ENCODE results near the gene YIF1A. TPM values are rescaled to one million over a fixed set of nuclear protein-coding genes. Genes with fewer than 3 reads are reported as not detected.
"Not testable (repeated sequence)": the region's sequence is repeated elsewhere in the genome, so short reads cannot be mapped to it uniquely, and the experiment has no call there.

Gene YIF1A
- total RNA-seq, 4 donors from 2014 or later = 39.4 to 79.3 (median 64.5) TPM

DNA sequence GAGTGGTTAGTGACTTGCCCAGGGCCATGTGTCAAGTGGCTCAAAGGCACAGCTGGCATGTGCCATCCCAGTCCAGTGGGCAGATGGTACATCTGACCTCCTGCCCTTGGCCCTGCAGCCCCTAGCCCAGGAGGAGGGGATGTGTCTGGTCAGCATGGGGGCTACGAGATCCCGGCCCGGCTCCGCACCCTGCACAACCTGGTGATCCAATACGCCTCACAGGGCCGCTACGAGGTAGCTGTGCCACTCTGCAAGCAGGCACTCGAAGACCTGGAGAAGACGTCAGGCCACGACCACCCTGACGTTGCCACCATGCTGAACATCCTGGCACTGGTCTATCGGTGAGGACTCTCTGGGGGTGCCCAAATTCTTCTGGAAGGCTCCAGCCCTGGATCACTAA, 26.2 kb downstream of the YIF1A start:
- H3K4me1 ChIP-seq = peaks cover 0 to 39% (median 15%) of the 10 kb centered on the region in 3 donors
- 90 to 100% methylated on average over 1 to 2 of the region's 12 CpGs for WGBS, 2 donors (ENCODE audit: low coverage in 1 of 2)
- no peak overlapping the region for H3K4me3 ChIP-seq
- peaks cover 0 to 74% of the 10 kb centered on the region in 2 donors for H3K36me3 ChIP-seq
- no peaks in the 10 kb centered on the region for H3K9me3 ChIP-seq
- TF ChIP-seq POLR2A (IDR thresholded peaks at IDR 0.05) = no peak
- no peaks in the 10 kb centered on the region for H3K27me3 ChIP-seq
- H3K27ac ChIP-seq = no peak overlapping the region
- no peak for ATAC-seq

DNA sequence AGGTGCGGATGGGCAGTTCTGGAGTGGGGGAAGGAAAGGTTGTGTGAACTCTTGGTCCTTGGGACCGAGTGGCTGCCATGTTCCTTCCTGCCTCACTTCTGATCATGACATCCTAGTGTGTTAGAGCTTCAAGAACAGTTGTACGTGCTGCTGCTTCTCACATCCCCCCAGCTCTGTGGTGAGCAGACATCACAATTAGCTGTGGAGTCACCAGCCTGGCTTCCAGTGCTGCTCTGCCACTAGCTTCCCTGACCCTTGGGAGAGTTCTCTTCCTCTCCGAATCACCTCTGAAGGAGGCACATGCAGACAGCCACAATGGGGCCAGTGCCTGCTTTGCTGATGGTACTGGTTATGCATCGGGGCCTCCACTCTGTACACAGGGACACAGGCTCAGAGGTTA, 26.8 kb downstream of the YIF1A start:
- Histone ChIP-seq H3K27ac (no peak overlapping the region), H3K36me3 (peaks cover 0 to 74% of the 10 kb centered on the region in 2 donors), H3K9me3 (no peaks in the 10 kb centered on the region), H3K4me1 (peaks cover 0 to 38% (median 15%) of the 10 kb centered on the region in 3 donors), H3K4me3 (no peak overlapping the region), H3K27me3 (no peaks in the 10 kb centered on the region)
- 67% methylated on average over 1 of the region's 5 CpGs; no CpG with 5 or more reads in 1 of the 2 donors for WGBS, 2 donors (ENCODE audit: low coverage in 1 of 2)
- no peak for ATAC-seq
- TF ChIP-seq EP300 (IDR thresholded peaks at IDR 0.05) (no peak), POLR2AphosphoS5 (IDR thresholded peaks at IDR 0.05) (no peak), POLR2A (IDR thresholded peaks at IDR 0.05) (no peak)
- TF ChIP-seq, protein P1, sequence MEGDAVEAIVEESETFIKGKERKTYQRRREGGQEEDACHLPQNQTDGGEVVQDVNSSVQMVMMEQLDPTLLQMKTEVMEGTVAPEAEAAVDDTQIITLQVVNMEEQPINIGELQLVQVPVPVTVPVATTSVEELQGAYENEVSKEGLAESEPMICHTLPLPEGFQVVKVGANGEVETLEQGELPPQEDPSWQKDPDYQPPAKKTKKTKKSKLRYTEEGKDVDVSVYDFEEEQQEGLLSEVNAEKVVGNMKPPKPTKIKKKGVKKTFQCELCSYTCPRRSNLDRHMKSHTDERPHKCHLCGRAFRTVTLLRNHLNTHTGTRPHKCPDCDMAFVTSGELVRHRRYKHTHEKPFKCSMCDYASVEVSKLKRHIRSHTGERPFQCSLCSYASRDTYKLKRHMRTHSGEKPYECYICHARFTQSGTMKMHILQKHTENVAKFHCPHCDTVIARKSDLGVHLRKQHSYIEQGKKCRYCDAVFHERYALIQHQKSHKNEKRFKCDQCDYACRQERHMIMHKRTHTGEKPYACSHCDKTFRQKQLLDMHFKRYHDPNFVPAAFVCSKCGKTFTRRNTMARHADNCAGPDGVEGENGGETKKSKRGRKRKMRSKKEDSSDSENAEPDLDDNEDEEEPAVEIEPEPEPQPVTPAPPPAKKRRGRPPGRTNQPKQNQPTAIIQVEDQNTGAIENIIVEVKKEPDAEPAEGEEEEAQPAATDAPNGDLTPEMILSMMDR (IDR thresholded peaks at IDR 0.05) = no peak

DNA sequence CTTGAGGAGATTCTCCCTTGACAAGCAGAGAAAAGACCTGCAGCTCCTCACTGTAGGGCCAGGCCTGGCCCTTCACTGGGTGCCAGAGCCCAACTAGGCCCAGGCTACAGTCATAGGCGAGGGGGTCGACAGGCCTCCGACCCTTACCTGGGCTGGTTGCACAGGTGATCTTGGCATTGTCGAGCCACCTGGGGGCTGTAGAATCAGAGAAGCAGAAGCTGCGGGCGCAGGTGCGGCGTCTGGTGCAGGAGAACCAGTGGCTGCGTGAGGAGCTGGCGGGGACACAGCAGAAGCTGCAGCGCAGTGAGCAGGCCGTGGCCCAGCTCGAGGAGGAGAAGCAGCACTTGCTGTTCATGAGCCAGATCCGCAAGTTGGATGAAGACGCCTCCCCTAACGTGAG, 27.4 kb downstream of the YIF1A start:
- Histone ChIP-seq H3K27me3 (no peaks in the 10 kb centered on the region), H3K4me1 (peaks cover 0 to 38% (median 13%) of the 10 kb centered on the region in 3 donors), H3K36me3 (peaks cover 0 to 74% of the 10 kb centered on the region in 2 donors), H3K27ac (no peak overlapping the region), H3K4me3 (no peak overlapping the region), H3K9me3 (no peaks in the 10 kb centered on the region)
- TF ChIP-seq POLR2AphosphoS5 (IDR thresholded peaks at IDR 0.05) (no peak), POLR2A (IDR thresholded peaks at IDR 0.05) (no peak), EP300 (IDR thresholded peaks at IDR 0.05) (no peak)
- TF ChIP-seq, protein P1 (IDR thresholded peaks at IDR 0.05) = no peak
- no peak for ATAC-seq
- WGBS, 2 donors (ENCODE audit: low coverage in 1 of 2) = no CpG with 5 or more reads among the region's 16 CpGs

DNA sequence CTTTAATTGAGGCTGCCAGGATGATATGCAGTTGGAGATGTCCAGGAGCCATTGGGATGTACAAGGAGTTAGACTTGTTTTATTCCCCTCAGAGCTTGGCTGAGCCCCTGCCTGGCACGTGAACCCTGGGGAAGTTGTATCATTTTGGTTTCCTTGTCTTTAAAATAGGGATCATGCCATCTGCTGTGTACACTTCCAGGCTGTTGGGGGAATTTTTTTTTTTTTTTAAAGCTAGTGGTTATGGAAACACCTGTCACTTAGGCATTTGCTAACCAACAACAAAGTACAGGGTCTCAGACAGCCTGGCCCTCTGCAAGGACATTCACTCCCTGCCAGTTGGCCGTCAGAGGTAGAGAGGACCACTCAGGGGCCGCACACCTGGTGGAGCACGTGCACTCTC, 29.0 kb downstream of the YIF1A start:
- Histone ChIP-seq H3K36me3 (peaks cover 0 to 61% of the 10 kb centered on the region in 2 donors), H3K27me3 (no peaks in the 10 kb centered on the region), H3K9me3 (no peaks in the 10 kb centered on the region), H3K4me1 (peaks cover 0 to 24% (median 11%) of the 10 kb centered on the region in 3 donors), H3K27ac (no peak overlapping the region), H3K4me3 (no peak overlapping the region)
- no peak for ATAC-seq
- WGBS, 2 donors (ENCODE audit: low coverage in 1 of 2) = 79% methylated on average over 2 to 3 of the region's 4 CpGs
- TF ChIP-seq POLR2A (IDR thresholded peaks at IDR 0.05) = no peak
- TF ChIP-seq POLR2AphosphoS5 (IDR thresholded peaks at IDR 0.05) = no peak
- TF ChIP-seq EP300 (IDR thresholded peaks at IDR 0.05) = no peak

DNA sequence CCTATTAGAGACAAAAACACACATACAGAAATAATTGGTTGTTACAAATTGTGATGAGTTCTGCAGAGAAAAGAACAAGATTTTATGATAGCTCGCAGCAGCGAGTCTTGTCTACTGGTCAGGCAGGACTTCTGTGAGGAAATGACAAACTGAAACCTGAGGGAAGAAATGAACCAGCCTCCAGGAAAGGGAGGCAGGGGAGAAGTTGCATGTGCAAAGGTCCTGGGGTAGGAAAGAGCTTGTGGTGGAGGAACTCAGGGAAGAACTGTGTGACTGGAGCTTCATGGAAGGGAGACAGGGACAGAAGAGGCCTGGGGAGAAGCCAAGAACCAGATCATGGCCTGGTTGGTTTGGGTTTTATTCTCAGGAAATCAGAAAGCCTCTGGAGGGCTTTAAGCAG, 29.7 kb downstream of the YIF1A start:
- peaks cover 0 to 54% of the 10 kb centered on the region in 2 donors for H3K36me3 ChIP-seq
- TF ChIP-seq POLR2AphosphoS5 (IDR thresholded peaks at IDR 0.05) (no peak), EP300 (IDR thresholded peaks at IDR 0.05) (no peak), POLR2A (IDR thresholded peaks at IDR 0.05) (no peak)
- TF ChIP-seq, protein P1 (IDR thresholded peaks at IDR 0.05) = no peak
- no peak overlapping the region for H3K27ac ChIP-seq
- WGBS, 2 donors (ENCODE audit: low coverage in 1 of 2) = 100% methylated on average over 2 of the region's 2 CpGs
- H3K27me3 ChIP-seq = no peaks in the 10 kb centered on the region
- ATAC-seq = no peak
- peaks cover 0 to 24% (median 11%) of the 10 kb centered on the region in 3 donors for H3K4me1 ChIP-seq
- H3K9me3 ChIP-seq = no peaks in the 10 kb centered on the region
- H3K4me3 ChIP-seq = no peak overlapping the region

DNA sequence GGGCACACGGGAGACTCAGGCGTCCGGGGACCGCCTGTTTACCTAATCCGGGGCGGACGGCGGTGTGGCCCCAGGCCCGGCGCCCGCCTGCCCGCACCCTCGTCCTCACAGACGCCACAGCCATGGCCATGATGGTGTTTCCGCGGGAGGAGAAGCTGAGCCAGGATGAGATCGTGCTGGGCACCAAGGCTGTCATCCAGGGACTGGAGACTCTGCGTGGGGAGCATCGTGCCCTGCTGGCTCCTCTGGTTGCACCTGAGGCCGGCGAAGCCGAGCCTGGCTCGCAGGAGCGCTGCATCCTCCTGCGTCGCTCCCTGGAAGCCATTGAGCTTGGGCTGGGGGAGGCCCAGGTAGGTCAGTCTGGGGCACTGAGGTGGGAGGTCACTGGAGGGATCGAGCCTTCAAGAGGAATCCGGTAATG, 30.5 kb downstream of the YIF1A start:
- no peak for TF ChIP-seq POLR2AphosphoS5 (IDR thresholded peaks at IDR 0.05)
- no peak for TF ChIP-seq POLR2A (IDR thresholded peaks at IDR 0.05)
- H3K4me1 ChIP-seq = peaks cover 0 to 24% (median 11%) of the 10 kb centered on the region in 3 donors
- WGBS, 2 donors (ENCODE audit: low coverage in 1 of 2) = no CpG with 5 or more reads among the region's 28 CpGs
- peaks cover 0 to 46% of the 10 kb centered on the region in 2 donors for H3K36me3 ChIP-seq
- peak overlapping the region; percentile 79 to 80 for H3K4me3 ChIP-seq
- no peaks in the 10 kb centered on the region for H3K27me3 ChIP-seq
- no peak for ATAC-seq
- H3K9me3 ChIP-seq = no peaks in the 10 kb centered on the region
- H3K27ac ChIP-seq = peak overlapping the region; percentile 11 to 90 (median 84)

DNA sequence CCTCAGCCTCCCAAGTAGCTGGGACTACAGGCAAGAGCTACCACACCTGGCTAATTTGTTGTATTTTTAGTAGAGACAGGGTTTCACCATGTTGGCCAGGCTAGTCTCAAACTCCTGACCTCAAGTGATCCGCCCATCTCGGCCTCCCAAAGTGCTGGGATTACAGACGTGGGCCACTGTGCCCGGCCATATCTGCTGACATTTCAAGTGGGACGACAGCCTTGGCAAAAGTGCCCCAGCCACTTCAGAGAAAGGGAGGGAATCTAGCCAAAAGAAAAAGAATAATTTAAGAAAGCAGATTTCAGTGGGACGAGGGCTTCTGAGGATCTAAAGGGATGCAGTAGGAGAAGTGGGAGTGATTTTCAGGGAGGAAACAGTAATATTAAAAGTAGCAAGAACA, 35.9 kb downstream of the YIF1A start:
- WGBS, 2 donors (ENCODE audit: low coverage in 1 of 2) = 65 to 71% methylated on average over 2 to 4 of the region's 6 CpGs
- not testable (repeated sequence) for H3K27ac ChIP-seq, H3K27me3 ChIP-seq, H3K9me3 ChIP-seq, H3K4me3 ChIP-seq, ATAC-seq, H3K4me1 ChIP-seq
- H3K36me3 ChIP-seq = peaks cover 0 to 22% of the 10 kb centered on the region in 2 donors
